RPMI8226 (cell line): ENCODE data around the gene PCSK7.

Source experiments
- DNase-seq: peaks from one replicate; pipeline ENCODE4 v3.0.0-alpha.2; 2015

PCSK7 gene

DNA sequence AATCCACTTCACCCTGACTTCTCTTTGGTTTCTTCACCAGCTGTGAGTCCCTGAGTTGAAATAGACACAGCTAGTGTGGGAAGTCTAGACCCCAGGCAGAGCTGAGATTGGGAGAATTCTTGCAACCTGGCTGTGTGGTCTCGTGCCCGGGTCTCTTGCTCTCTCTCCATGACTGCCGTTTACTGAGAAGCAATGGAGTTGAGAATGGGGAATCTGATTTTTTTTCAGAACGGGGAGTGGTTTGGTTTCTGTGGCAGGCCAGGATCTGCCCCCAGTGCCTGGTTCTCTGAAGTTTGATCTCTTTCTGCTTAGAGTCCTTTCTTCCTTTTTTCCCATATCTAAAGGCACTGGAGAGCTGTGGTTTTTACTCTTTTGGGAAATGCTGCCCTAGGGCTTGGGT is 51.9 kb downstream of the PCSK7 start:
- DNase-seq: no peak

DNA sequence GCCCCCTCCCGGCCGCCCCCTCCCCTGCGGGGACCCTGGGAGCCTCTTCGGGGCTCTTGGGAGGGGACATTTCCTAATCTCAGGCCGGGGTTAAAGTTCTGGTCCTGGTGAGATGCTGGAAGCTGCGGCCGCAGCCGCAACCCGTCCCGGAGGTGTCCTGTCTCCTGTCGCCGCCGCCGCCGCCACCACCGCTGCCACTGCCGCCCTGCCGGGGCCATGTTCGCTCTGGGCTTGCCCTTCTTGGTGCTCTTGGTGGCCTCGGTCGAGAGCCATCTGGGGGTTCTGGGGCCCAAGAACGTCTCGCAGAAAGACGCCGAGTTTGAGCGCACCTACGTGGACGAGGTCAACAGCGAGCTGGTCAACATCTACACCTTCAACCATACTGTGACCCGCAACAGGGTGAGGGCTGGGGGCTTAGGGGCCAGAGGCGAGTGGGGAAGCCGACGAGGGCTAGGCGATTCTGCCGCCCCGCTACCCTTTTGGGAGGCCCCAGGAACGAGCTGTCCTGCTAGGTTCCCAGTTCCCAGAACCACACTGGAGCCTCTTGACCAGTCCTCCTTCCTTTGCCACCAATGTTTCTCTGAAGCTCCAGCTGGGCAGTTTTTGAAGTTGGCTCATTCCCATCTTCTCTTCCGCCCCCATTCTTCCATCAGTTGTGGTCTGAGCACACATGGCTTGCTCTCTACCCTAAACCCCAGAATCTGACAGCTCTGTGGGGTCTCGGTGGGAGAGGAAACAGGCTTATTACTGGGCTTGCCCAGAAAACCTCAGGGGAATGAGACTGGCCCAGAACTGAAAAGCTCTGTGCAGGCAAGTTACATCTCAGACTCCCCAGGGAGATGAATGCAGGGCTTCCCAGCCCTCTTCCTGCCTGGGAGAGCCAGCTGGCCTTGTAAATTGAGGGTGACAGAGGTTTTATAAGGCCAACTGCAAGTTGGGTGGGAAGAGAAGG is 52.5 kb downstream of the PCSK7 start:
- peak; percentile 55 for DNase-seq

DNA sequence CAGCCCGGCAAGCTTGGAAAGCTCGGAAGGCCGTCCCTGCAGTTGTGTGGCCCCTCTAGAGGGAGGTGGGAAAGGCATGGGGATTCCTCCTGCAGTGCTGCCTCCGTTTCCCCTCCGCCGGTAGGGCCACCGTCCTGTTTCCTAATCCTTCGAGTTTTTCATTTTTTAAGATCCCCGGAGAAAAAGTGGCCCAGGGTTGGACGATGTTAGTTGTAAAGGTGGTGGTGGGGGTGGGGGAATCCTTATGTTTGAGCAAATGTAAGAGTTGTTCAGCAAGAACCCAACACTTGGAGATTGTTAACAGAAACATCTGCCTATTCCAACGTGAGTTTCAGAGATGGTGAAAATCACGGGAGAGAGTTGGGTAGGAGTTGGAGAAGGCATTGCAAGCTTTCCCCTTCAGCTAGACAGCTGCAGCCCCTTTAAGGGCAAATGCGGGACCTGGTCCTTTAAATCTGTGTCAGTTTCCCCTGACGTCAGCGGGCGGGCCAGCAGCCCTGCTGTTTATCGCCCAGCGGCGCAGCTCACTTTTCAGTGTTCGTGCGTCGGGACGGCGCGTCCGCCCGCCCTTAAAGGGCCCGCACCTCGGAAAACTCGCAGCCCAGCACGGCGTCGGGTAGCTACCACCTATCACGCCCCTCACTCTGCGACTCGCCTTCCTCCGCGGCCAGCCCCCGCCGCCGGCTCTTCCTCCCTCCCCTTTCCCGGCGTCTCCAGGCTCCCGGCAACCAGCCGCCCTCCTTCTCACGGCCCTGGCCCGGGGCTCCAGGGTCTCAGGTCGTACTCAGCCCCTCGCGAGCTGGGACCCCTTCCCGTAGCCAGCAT is 53.5 kb downstream of the PCSK7 start, which contains the start of gene SIDT2:
Gene SIDT2, plus strand, starts transcription at position 534 of the 825 bp plus-strand sequence. CDS start 521 bp downstream, outside the sequence.
- DNase-seq: peak; percentile 96

DNA sequence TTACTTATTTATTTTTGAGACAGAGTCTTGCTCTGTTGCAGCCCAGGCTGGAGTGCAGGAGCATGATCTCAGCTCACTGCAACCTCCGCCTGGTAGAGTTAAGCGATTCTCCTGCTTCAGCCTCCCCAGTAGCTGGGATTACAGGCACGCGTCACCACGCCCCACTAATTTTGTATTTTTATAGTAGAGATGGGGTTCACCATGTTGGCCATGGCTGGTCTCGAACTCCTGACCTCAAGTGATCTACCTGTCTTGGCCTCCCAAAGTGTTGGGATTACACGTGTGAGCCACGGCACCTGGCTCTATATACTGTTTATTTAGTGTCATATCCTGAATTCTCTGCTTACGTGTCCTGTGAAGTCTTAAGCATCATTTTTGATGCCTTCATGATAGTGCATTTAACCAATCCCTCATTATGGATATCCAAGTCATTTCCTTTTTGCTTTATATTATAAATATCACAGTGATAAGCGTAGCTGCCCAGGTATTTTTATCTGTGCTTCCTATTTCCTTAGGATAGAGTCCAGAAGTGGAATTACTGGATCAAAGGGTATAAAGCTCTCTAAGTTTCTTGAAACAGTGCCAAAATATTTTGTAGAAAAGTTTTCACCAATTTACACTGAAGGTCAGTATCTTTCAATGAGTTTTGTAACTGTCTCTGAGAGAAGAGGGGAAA is 54.2 kb downstream of the PCSK7 start:
- DNase-seq: no peak

DNA sequence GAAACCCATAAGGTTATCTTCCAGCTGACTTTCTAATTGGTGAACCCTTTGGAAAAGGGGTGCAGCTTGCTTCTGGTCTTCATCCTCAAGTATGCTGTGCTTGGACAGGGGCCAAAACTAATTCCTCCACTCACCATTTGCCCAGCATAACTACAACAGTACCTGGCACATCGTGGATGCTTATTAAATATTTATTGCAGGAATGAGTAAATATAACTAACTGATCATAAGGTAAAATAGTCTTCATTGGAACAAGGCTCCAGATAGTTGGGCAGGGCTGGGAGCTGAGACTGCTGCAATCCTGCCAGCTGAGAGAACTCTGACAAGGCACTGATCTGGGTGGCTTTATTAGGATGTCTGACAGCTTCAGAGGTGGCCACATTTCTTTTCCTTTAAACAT is 55.7 kb downstream of the PCSK7 start:
- DNase-seq: no peak

DNA sequence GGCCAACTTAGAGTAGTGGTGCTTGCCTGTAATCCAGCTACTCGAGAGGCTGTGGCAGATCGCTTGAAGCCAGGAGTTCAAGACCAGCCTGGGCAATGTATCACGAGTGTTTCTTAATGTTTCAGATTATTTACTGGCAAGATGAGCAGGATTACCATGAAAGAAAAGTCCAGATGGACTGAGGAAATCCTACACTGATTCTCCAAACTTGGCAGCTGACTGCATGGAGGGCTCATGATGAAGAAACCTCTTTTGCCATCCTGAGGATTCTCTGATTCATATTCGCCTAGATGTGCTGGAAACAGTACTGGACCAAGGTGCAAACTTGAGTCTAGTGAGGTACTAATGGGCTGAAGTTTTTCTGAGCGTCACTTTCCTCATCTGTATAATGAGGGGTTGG is 56.1 kb downstream of the PCSK7 start:
- DNase-seq: no peak

DNA sequence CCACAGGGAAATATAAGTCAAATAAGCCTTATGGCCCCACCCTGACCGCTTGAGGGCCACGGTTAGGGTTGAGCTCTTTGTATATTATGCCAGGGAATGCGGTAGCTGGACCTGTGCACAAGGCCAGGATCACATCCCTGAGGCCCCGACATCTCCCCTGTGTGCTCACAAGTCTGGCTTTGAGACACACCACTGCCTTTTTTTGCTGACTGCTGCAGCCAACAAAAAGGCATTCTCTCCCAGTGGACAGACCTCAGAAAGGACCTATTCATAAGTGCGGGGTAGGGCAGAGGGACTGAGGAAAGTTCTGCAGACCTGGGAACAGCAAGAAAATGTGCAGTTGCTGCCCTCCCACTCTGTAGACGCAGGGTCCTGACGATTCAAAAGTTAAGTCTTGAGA is 56.8 kb downstream of the PCSK7 start:
- no peak for DNase-seq

DNA sequence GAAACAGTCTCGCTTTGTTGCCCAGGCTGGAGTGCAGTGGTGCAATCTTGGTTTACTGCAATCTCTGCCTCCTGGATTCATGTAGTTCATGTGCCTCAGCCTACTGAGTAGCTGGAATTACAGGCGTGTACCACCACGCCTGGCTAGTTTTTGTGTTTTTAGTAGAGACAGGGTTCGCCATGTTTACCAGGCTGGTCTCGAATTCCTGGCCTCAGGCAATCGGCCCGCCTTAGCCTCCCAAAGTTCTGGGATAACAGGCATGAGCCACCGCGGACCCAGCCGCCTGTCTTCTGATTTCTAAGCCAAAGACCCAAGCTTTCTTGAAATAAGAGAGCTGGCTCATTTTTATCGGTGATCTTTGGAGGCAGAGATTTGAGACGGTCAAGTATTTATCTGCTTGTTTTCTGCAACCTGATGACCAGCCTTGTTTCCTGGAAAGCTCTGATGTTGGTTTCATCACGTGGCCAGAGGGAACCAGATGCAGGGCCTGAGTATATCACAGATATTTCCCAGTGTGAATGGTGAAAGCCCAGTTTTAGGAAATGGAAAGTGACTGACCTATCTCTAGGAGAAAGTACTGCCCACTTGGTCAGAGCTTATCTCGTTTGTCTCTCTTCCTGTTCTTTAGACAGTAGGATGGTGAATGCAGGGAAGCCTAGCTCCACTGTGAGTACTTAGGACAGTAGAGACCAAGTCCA is 59.0 kb downstream of the PCSK7 start:
- no peak for DNase-seq

DNA sequence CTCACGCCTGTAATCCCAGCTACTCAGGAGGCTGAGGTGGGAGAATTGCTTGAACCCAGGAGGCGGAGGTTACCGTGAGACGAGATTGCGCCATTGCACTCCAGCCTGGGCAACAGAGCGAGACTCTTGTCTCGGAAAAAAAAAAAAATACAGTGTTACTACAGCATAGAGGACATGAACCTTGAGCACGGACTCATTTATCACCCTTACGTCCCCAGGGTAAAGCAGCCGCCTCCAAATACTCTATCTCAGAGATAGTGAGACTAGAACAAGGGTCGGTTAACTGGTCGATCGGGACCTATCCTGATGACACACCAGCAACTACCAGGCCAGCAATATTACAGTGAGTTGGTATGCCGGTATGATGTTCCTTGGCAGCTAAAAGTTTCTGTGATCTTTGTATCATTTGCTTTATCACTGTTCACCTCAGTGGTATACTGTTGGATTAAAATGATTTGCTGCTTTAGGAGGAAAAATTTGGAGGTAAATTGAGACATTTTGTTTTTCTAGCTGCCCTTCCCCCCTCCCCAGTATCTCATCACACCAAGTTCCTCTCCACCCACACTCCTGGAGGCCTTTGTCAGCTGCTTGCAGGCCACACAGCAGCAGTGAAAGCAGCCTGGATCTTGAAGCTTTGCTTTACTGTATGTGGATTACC is 60.3 kb downstream of the PCSK7 start:
- DNase-seq: no peak

DNA sequence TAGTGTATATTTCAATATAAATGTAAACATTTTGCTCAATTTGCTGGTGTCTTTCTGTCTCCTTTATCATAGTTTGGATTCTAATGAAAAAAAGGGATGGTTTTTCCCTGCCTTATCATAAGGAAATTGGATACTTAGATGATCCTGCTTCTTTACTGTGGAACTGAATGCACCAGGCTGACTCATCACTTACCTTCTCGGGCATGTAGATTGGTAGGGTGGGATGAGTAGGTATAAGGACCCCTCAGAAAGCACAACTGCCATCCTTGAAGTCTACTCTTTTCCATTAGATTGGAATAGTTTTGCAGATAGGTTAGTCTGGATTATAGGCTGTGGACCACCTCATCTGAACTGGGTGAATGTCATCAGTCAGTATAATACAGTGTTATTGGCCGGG is 60.9 kb downstream of the PCSK7 start:
- no peak for DNase-seq

DNA sequence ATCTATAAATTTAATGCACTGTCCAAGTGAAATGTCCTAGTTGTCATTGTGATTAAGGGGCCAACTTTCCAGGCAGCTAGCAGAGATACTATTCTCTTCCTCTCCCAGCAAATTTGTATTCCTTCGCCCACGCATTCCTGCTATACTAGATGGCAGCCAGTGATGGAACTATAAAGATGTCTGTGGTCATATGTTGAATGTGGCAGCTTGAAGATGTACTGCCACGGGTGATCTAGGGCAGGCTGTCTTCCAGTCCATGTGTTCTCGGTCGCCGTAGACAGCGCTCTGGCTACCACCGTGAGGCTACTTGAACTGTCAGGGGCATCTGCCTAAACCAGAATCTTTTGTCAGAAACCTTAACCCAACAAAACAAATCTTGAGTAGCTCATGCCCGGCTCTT is 61.7 kb downstream of the PCSK7 start:
- no peak for DNase-seq

DNA sequence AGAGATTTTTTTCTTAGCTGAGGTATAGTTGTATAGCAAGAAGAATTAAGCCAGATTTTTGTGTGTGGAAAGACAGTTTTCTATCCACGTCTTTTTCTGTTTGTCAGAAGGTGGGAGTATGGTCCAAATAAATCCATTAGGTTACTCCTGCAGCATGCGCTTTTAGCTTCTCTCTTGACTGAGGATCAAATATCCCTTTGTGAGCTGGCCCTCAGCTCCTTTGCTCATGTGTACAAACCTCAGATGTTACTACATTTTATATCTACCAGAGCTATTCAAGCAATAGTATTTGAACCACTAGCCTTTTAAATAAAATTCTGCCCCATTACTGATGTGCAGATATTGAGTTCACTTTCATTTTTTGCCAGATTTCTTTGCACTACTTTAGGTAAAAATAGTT is 62.1 kb downstream of the PCSK7 start:
- no peak for DNase-seq

DNA sequence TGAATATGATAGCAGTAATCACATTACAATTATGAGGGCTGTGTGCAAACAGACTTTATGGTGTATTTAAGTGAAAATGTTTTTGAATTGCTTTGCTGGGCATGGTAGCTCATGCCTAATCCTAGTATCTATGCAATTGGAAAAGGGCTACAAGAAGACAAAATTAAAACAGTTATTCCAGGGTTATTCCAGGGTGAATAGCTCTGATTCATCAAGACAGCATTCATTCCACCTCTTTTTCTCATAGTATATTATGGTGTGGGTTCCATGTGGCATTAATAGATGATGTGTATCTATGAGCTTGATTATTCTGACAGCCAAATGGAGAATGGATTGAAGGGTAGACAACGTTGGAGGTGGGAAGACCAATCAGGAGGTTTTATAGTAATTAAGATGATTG is 65.4 kb downstream of the PCSK7 start:
- DNase-seq: no peak

DNA sequence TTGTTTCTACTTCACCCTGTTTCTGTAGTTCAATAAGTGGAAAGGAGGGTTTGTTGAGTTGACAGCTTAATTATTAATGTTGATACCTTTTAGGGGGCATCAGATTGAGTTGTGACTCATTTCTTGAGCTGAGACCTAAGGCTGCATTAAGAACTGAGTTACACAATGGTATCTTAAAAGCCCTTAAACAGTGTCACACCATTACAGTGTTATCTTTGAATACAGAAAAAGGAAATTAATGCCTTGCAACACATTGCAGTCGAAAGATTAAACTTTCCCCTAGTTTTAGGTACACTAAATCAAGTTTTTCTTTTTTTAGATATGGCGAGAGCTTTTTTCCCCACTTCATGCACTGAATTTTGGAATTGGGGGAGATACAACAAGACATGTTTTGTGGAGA is 71.0 kb downstream of the PCSK7 start:
- DNase-seq: no peak

DNA sequence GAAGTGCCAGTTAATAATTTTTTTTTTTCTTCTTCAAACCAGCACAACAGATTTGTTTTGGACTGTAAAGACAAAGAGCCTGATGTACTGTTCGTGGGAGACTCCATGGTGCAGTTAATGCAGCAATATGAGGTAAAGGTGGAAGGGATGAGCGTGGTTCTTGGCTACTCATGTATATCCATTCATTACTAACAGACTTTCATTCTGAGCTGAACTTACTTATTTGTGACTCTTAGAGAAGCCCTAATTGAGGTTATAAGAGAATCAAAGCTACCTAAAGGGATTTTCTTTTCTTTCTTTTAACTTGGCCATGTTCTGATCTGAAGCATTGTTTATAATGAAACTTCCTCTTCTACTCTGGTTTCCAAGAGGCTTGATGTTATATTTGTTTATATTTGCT is 72.0 kb downstream of the PCSK7 start:
- DNase-seq: no peak

DNA sequence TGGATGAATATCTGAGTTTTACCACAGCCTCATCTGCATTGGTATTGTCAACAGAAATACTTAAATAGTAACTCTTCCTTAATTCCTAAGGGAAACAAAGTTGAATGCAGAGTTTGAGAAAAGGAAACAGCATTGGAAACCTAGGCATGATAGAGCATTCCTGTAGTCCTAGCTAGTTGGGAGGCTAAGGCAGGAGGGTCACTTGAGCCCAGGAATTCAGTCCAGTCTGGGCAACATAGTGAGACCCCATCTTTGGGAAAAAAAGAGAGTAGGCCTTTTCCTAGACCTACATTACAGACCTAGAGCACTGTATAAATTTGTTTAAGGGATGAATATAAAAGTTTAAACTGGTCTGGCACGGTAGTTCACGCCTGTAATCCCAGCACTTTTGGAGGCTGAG is 74.4 kb downstream of the PCSK7 start:
- no peak for DNase-seq

DNA sequence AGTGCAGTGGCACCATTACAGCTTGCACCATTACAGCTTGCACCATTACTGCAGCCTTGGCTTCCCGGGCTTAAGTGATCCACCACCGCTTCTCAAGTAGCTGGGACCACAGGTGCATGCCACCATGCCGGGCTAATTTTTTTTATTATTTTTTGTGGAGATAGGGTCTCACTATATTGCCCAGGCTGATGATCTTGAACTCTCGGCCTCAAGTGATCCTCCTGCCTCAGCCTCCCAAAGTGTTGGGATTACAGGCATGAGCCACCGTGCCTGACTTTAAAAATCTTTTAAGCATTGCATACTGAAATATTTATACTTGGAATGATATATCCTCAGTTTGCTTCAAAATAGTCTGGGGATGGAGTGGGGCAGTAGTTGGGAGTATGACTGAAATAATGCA is 77.4 kb downstream of the PCSK7 start:
- no peak for DNase-seq
